Calu3 (cell line): ENCODE measurements around the gene TSGA10IP. TPM values are rescaled to one million over a fixed set of nuclear protein-coding genes. Genes with fewer than 3 reads are reported as not detected.

ENCODE experiments used
- BruUV-seq: library from RNA; stranded (reverse); fragments of 400-500 nt; replicated peaks from 2 replicates; lab custom pipeline; 2021; lab: Mats Ljungman, UMichigan
- CTCF ChIA-PET: fragments of 300-600 bp; sonication (Branson Sonifier 250); formaldehyde crosslinking; loops from one replicate; lab custom pipeline; 2022; ENCODE audit warnings: antibody characterized with exemption; lab: Charles Lee
- DNase-seq: peaks from one replicate; pipeline ENCODE4 v3.0.0; 2022
- H3K27ac Mint-ChIP-seq: one replicate; pipeline ENCODE4 v1.8.0; 2022; ENCODE audit warnings: mixed read lengths; ENCODE audit not compliant: unreplicated experiment
- H3K27me3 Mint-ChIP-seq: one replicate; pipeline ENCODE4 v1.8.0; 2022; ENCODE audit warnings: mixed read lengths; ENCODE audit not compliant: unreplicated experiment
- H3K36me3 Mint-ChIP-seq: one replicate; pipeline ENCODE4 v1.8.0; 2022; ENCODE audit warnings: mild to moderate bottlenecking, moderate library complexity, mixed read lengths; ENCODE audit not compliant: insufficient read depth, unreplicated experiment
- H3K4me1 Mint-ChIP-seq: one replicate; pipeline ENCODE4 v1.8.0; 2022; ENCODE audit warnings: mild to moderate bottlenecking, low read depth, mixed read lengths; ENCODE audit not compliant: unreplicated experiment
- H3K4me3 Mint-ChIP-seq: one replicate; pipeline ENCODE4 v1.8.0; 2022; ENCODE audit warnings: mild to moderate bottlenecking, low read depth, moderate library complexity, mixed read lengths; ENCODE audit not compliant: unreplicated experiment
- H3K9me3 Mint-ChIP-seq: one replicate; pipeline ENCODE4 v1.8.0; 2022; ENCODE audit warnings: low read depth, mixed read lengths; ENCODE audit not compliant: unreplicated experiment
- CTCF ChIP-seq: fragments of 200-600 bp; IDR thresholded peaks from one replicate; pipeline ENCODE4 v1.8.0; 2022; ENCODE audit warnings: antibody characterized with exemption; ENCODE audit not compliant: unreplicated experiment
- intact Hi-C: fragments of 100-400 bp; cut with micrococcal nuclease; formaldehyde crosslinking; loops from one replicate; pipeline ENCODE4 v1.10.0; 2022; ENCODE audit not compliant: unreplicated experiment
- total RNA-seq: library from RNA; stranded (reverse); gene quantifications from 2 replicates; pipeline ENCODE4 v1.2.3, GENCODE V29; 2022

Gene TSGA10IP
- total RNA-seq, 1 experiment from 2014 or later, result not detected

DNA sequence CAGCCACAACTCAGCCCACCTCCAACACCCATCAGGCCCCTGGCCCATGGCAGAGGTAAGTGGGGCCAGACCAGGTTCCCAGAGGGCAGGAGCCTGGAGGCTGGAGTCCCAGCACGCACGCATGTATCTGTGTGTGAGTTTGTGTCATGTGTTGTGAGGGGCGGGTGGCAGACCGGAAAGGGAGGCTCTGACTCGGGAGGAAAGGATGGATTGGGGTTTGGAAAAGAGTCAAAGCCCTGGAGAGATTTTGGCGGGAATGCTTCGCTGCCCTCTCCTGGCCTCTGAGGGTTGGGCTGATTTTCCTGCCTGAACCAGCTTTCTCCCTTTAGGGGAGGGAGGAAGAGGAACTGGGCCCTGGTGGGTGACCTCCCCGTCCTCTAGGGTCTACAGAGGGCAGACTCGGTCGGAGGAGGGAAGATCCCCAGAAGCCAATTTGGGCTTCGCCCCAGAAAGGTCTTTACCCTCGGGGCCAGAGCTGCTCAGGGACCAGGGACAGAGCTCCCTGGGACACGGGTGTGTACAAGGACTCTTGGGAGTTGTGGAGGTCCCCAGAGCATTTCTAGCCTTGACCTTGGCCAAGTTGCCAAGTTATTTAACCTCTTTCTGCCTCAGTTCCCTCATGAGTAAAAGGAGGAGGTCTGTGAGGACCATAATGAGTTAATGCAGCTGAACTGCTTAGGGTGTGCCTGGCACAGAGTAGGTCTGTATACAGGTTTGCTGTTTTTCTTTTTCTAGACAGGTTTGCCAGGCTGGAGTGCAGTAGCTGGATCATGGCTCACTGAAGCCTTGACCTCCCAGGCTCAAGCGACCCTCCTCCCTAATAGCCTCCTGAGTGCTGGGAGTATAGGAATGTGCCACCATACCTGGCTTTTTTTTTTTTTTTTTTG is 33.4 kb upstream of the TSGA10IP start:
- Mint-ChIP-seq H3K27me3 (no peaks in the 10 kb centered on the region), H3K9me3 (no peaks in the 10 kb centered on the region), H3K4me3 (no peak overlapping the region), H3K27ac (peak overlapping the region; percentile 48), H3K36me3 (peaks cover 30% of the 10 kb centered on the region), H3K4me1 (peaks cover 61% of the 10 kb centered on the region)
- CTCF ChIA-PET, result interaction anchor here (1.1 to 2.5 kb wide), 3 partner anchors 21 to 28 kb away, joined by 5 to 9 read pairs (median 8); partner anchors contain the start of genes CCDC85B and FIBP
- DNase-seq, result peak; percentile 49
- BruUV-seq, result no TSS peak
- intact Hi-C loops, result no loop called here
- TF ChIP-seq CTCF, result no peak

- Mint-ChIP-seq H3K4me1 (peaks cover 63% of the 10 kb centered on the region), H3K9me3 (no peaks in the 10 kb centered on the region), H3K4me3 (no peak overlapping the region), H3K27ac (peak overlapping the region; percentile 33), H3K27me3 (no peaks in the 10 kb centered on the region), H3K36me3 (peaks cover 35% of the 10 kb centered on the region)
- CTCF ChIA-PET, result interaction anchor here (2.1 to 2.5 kb wide), 2 partner anchors 22 to 24 kb away, joined by 8 to 9 read pairs; partner anchors contain the start of genes CCDC85B and FIBP
- intact Hi-C loops, result no loop called here
- no peak for DNase-seq
- no TSS peak for BruUV-seq
- no peak for TF ChIP-seq CTCF
Measured at GRCh38 chr11:65912845-65913244, 32.4 kb upstream of the TSGA10IP start.

- TF ChIP-seq CTCF, result no peak
- Mint-ChIP-seq H3K27ac (peak overlapping the region; percentile 99), H3K4me1 (peaks cover 53% of the 10 kb centered on the region), H3K36me3 (peaks cover 57% of the 10 kb centered on the region), H3K9me3 (no peaks in the 10 kb centered on the region), H3K27me3 (no peaks in the 10 kb centered on the region), H3K4me3 (peak overlapping the region; percentile 94)
- no TSS peak for BruUV-seq
- DNase-seq, result no peak
- intact Hi-C loops, result no loop called here
- CTCF ChIA-PET, result interaction anchor here (0.6 to 1.4 kb wide), 4 partner anchors 15 to 55 kb away, joined by 4 to 16 read pairs (median 5); partner anchors contain the start of genes FIBP, FOSL1 and MUS81
Measured at GRCh38 chr11:65915101-65915820, 30.0 kb upstream of the TSGA10IP start.

DNA sequence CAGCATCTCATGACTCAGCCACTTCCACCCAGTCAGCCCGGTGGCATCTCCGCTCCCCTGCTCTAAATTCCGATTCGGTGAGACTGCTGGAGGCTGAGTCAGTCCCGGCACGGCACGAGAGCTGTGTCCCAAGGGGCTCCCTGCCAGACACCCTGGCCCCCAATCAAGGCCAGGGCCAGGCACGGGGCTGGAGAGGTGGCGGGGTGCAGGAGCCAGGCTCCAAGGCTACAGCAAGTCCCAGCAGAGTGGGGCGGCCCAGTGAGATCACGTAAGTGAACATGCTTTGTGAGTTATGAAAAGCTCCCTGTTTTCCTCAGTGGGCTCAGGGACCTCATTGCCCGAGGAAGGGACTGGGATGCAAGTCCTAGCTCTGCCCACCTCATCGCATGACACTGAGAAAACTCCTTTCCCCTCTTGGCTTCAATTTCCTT is 29.4 kb upstream of the TSGA10IP start:
- peak; percentile 90 for DNase-seq
- Mint-ChIP-seq H3K27ac (peak overlapping the region; percentile 99), H3K4me1 (peaks cover 58% of the 10 kb centered on the region), H3K4me3 (peak overlapping the region; percentile 94), H3K36me3 (peaks cover 63% of the 10 kb centered on the region), H3K27me3 (no peaks in the 10 kb centered on the region), H3K9me3 (no peaks in the 10 kb centered on the region)
- CTCF ChIA-PET, result interaction anchor here (0.5 to 1.4 kb wide), 7 partner anchors 10 to 1190 kb away, joined by 3 to 16 read pairs (median 5); partner anchors contain the start of genes FIBP, FOSL1 and MUS81
- no TSS peak for BruUV-seq
- no peak for TF ChIP-seq CTCF
- intact Hi-C loops, result no loop called here
